HG03064 (cell line): ENCODE data around the gene LPP.

Experiments used
- ATAC-seq: cut with Tn5 transposase; IDR thresholded peaks from one replicate; pipeline ENCODE4 v1.9.1; 2021; ENCODE audit warnings: low read depth; ENCODE audit not compliant: unreplicated experiment

The LPP gene

DNA sequence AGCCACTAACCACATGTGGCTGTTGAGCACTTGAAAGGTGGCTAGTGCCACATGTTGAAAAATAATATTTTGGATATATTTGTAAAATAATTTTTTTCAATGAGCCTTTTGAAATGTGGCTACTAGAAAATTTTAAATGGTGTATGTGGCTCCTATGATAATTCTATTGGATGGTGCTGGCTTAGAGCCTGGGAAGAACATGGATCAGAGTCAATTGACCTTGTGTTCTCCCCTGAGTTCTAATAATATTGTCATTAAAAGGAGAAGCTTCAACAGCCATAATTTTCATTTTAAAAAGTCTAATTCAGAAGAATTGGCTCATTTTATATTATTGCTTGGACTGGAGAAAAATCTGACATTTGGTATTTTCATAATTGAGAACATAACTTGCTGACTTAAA, 167.3 kb downstream of the LPP start:
- ATAC-seq, result no peak

DNA sequence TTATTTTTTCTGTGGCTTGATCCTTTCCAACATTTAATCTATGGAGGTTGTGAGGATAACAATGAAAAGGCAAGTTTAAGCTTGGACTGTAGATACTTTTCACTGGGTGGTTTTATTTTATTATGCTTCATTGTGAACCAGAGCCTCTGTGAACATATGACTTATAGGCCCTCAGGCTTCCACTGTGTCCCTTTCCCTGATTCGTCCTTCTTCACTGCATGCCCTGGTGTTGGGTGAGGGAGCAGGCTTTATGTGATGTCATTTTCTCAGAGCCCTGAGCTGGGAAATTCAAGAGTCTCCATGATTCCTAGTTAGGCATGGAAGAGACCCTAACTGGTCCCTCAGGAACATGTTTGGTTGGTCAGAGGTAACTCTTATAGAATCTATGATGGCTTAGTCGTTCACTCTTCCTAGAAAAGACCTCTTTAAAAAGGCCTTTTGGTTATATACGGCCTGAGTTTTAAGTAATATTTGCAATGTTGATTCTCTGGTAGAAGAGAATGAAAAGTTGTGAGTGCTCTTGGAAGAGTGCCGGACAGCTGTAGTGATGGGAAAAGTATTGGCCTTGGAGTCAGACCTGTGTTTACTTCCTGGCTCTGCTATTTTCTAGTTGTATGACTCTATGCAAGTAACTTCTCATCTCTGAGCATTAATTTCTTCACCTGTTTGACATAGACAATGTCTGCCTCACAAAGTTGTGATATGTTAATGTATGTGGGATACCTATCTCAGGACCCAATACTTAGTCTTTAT, 168.4 kb downstream of the LPP start:
- no peak for ATAC-seq

DNA sequence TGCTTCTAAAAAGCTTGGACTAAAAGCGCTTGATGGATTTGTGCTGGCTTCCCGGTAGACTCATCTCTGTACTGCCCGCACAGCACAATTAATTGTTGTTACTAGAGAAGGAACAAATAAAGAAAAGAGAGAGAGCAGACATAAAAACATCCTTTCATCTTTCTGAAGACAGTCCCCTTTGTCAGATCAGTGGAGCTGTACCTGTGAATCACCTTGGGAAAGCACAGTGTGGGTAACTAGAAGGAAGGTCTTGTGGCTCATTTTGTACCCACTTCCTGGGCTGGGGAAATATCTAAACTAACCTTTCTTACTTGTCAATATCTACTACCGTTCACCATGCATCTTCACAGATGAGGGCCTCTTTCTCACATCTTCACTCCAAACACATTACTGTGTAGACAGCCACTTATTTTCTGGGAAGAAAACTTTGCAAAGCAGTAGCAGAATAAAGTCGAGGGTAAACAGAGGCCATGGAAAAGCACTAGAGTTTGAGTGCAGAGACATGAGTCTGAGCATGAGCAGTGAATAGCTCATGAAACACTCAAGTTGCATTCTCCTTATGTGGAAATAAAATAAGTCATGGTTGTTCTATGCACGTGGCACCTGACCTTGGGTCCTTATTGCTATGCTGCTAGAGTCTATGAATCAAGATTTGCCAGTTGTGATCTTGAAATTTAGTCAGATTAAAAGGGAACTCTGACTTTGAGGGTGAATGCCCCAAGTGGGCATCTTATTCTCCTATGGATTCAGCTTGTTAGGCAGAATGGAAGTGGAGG, 169.3 kb downstream of the LPP start:
- ATAC-seq, result no peak

DNA sequence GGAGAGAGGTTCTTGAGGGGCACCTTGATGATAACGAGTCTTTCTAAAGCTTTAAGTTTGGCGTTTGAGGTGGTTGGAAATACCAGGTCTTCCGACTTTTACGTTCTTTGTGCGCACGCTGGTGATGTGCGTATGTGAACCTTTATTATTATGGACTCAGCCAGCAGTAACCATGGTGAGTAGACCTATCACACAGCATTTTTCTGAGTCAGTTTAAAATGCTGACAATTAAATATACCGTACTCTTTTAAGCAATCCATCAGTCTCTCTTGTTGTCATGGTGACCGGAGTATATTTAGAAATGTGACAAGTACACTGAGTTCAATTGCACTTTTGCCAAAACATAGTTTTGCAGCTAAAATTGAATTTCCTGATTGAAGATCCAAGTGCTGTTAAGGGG, 172.2 kb downstream of the LPP start:
- ATAC-seq, result no peak

DNA sequence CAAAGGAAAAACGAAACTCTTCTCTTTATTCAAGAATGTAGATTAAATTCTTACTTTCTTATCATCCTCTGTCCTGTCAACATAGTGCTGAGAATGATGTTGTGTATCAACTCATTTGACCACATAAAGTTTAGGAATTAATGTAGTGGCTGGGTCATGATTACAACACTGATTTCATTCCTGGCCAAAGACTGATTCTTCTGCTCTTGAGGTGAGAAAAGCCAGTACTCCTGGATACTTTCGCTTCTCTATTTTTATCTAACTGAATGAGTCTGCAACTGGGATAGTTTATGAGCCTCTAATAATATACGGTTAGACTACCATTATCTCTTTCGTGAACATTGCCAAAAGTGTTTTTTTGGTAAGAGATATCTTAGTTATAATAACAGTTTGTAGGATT, 173.0 kb downstream of the LPP start:
- ATAC-seq, result no peak

DNA sequence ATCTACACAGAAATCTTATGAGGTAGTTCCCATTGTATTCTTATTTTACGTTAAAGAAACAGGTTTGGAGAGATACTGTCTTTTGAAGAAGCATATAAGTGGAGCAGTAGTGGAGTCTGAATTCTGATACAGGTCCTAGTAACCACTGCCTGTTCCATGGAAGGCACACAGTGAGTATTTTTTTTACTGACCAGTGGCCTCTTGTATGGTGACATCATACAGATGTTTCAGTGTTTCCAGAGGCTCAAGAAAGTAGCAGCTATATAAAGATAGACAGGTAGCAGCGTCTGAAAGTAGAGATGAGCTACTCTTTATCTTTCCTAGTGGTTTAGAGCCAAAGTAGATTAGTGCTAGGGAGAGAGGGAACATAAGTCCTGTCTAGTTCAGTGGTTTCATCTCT, 173.5 kb downstream of the LPP start:
- ATAC-seq, result no peak

DNA sequence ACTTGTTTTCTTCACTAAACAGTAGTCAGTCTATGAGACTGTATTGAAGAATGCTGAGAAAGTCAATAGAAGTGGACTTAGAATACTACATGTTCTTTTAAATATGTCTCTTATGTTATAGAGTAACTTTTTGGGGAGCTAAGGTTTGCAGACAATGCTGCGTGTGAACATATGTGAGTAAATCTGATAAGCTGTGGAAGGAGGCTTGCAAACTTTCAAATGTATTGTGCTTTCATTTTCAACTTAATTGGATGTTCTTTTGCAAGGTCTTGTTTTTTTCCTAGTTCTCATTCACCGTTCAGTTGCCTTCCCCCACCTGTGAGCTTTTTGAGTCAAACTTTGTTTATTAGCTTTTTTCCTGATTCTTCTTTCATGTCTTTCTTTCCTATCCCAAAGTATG, 176.2 kb downstream of the LPP start:
- ATAC-seq, result no peak

DNA sequence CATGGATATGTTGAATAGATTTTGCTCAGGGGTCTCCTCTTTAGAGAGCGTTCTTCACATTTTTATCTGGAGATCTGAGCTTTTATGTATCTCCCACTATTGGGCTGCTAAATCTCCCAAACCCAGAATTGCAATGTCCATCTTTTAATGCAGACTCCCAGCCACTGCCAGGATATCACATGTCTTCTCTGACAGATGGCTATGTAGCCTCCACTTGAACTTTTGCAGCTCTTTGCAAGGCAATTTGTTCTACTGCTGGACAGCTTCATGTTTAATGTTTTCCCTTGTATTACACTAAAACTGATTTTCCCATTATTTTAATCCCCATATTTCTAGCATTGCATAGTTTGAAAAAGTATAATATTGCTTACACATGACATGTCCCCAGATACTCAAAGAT, 177.2 kb downstream of the LPP start:
- ATAC-seq, result no peak

DNA sequence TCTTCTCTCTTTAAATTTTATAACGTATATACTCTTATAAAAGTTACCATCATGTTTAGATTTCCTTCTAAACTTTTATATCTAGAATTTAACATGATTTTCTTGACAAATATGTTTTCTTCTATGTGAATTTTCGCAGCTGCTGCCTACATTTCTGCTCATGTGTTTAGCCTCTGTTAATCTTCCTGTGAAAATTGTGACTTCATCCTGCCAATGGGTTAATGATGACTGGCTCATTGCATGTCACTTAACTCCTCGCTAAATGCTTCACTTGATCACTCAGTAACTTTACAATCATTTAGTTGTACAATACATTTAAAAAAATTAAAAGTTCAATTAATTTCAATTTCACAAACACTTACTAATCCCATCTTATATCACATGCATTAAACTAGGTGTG, 178.1 kb downstream of the LPP start:
- ATAC-seq, result no peak

DNA sequence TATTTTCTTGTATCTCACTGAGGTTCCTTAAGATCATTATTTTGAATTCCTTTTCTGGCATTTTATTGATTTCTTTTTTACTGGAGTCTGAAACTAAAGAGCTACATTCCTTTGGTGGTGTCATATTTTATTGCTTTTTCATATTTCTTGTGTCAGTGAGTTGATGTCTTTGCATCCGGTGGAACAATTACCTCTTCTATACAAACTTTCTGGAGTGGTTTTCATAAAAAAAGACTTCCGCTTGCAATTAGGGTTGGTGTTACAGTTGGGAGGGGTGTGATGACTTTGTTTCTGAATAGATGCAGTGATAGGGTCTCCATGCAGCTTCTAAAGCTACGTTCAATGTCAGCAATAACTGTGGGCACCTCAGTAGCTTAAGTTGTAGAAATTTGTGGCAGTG, 181.7 kb downstream of the LPP start:
- no peak for ATAC-seq

DNA sequence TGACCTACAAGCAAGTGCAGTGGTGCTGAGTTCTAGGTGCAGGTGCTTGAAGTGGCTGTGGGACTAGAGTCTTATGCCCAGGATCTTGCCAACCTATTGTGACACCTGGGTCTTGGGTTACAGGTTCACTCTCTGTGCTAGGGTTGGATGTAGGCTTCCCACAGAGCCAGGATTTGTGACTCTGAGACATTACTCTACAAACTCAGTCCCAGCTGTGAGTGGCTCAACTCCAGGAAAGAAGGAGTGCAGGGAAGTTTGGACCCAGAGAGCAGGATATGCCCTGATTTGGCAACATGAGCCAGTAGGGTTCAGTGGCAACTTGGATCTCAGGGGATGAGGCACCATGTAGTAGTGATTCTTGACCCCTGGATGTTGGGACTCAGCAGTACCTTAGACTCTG, 182.2 kb downstream of the LPP start:
- no peak for ATAC-seq

DNA sequence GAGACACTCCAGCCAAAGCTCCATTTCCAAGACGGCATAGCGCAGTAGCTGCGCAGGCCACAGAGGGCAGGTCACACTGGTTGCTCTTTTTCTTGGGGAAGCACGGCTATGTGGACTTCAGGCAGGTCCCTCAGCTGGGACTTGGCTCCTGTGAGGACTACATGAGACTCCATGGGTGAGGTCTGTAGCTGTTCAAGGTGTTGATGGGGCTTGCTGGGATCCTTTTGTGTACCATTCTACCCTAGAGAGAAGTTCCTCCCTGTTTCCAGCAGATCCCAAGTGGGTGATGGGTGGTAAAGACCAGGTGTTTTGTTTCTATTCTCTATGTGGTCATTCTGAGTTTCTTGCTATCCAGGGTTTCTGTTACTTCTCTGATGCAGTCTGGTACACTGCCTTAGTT, 183.3 kb downstream of the LPP start:
- ATAC-seq, result no peak

DNA sequence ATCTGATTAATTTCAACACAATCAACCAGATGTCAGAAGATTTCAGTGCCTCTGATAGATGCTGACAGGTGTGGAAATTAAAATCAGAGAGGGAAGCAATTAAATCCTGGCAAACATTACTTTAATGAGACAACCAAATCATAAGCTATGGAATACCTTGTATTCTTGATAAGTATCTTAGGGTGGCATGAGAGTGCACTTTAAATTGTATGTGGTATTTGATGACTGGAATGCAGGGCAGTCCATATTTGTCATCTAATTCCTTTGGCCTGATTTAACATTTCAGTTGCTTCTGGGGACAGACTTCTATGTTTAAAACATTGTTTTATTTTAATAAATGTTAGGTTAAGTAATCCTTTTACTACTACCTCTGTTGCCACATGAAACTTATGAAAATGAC, 184.1 kb downstream of the LPP start:
- no peak for ATAC-seq

DNA sequence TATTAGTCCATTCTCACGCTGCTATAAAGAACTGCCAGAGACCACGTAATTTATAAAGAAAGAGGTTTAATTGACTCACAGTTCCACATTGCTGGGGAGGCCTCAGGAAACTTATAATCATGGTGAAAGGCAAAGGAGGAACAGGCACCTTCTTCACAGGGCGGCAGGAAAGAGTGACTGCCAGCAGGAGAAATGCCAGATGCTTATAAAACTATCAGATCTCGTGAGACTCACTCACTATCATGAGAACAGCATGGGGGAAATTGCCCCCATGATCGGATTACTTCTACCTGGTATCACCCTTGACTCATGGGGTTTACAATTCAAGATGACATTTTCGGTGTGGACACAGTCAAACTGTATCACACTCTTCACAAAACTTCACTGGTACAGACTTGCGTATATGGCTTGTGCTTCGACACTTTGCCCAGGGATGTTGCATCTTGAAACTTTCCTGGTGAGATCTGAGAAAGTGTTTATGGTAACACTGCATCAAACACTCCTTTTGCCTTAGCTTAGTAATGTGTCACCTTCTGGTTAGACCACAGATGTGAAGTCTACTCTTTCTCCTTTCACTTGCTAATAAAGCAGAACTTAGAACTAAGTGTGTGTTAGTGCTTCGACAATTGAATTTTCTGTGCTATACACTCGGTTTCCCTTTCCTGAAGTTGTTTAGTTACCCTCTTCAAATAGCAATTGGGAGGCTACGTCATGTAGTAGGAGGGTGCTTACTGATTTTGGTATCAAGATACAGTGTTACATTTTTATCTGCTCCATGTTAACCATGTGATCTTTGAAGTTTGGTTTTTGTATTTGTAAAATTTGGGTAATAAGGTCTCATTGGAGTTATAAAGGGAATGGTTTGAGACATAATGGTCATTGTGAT, 185.7 kb downstream of the LPP start:
- ATAC-seq, result no peak

DNA sequence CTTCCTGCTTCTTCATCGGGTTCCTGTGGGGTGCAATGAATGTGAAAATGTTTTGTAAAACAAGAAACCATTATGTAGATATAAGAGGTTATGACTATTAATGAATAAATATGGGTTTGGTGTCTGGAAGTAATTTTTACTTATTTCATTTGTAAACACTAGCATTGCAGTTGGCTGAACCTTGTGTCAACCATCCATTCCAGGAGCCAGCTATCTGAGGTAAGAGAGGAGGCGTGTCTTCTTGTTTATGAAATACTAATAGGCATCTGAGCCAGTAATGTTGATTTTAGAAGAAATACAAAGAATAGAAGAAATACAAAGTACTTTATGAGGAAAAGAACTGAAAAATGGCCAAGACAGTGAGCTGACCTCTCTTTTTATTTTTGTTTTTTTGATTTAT, 187.5 kb downstream of the LPP start:
- no peak for ATAC-seq

DNA sequence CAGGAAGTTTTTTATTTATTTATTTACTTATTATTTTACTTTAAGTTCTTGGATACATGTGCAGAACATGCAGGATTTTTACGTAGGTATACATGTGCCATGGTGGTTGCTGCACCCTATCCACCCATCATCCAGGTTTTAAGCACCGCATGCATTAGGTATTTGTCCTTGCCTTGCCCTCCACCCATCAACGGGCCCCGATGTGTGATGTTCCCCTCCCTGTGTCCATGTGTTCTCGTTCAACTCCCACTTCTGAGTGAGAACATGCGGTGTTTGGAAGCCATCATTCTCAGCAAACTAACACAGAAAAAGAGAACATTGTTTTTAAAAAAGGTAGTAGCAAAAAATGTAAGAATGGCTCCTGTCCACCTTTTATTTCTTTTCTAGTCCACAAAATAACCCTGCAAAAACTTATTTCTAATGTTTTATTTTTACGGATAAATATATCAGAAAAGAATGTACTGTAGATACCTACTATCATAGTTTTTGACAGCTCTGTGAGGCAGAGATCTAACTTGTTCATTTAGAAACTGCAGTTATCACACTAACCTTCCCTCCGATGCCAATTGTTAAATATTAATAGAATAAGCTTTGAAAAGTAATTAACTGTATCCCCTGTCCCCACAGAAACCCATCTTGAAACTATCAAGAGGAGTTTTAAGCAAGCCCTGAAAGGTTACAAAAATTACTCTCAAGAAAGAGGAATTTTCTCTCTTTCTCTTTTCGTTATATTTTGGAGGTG, 189.2 kb downstream of the LPP start:
- ATAC-seq, result no peak

DNA sequence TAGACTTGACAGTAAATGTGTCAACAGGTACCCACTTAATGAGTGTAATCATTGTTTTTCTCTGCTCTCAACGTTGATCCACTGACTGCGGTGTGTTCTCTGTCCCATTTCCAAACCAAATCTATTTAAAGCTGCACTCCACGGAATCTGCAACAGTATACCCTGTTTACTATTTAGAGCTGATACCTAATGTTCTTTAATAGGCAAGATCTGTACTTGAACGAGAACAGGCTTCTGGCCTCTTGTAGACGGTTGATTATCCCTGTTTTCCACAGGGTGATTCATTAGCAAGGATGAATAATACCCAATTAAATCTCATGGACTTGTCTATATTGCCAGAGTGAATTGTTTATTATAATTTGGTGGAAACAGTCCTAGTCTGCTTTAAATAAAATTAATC, 189.9 kb downstream of the LPP start:
- no peak for ATAC-seq

DNA sequence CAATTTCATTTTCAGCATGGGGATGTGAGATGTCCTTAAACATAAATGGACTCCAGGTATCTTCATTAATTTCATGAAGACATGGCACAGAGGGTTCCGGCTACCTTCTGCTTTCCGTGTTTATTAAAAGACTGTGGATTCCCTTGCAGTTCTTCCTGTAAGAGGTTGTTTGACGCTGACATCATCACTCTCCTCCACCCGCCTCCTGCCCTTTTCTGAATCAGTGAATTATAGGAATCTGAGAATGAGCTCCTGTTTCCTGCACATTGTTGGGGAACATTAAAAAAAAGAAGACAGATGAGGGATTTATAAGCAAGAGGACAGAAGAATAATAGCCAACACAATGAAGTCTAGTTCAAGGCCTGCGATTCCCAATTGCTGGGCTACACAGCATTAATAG, 191.3 kb downstream of the LPP start:
- no peak for ATAC-seq

DNA sequence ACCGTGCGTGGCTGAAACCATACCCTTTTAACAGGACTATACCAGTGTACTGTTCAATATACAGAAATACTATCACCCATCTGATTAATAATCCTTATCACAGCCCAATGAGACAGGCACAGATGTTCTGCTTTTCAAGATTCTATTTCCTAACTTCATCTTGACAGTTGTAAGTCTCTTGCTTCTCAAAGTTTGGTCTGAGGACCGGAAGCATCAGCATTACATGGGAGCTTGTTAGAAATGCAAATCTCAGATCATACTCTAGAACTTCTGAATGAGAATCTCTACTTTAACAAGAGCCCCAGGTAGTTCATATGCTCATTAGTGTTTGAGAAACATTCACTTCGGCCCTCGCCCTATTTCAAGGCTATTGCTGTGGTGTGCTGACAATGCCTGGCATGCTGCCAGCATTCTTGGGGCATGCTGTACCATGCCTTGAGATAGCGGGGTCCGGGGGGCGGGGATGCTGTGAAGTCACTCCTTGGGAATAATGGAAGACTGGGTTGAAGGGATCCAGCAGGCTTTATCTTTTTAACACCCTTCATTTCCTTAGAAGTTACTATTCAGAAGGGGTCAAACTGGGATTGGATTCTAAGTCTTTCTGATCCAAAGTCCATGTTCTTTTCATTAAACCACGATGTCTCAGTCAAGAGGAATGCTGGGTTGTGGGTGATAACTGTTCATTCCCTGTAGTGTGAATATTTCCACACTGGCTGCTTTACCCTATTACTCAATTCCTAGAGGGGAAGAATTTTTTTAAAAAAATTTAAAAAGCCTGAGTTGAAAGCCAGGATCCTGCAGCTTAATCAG, 194.7 kb downstream of the LPP start:
- ATAC-seq, result no peak

DNA sequence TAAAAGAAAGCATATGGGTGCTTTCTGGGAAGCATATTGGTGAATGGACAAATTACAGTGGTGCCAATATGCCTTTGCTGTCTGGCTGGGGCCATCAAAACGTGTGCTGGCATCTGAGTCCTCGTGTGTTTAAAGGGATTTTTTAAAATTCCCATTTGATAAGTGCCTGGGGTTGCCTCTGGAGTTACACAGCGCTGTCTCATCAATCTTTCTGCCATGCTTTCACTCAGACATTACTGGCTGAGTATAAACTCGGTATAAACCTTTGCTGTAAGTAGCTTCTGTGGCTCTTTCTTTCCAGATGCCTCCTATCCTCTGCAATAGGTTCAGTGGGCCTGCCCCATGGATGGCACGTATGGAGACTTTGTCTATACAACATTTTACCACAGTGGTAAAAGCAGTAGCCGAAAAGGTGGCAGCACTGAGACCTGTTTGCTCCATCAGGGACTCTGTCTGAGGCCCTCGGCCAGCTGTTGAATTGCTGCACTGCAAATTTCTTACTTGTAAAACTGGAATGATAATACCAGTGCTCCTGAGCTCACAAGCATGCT, 195.5 kb downstream of the LPP start:
- ATAC-seq, result no peak
